GM21381 (cell line): Measurements from ENCODE around the gene CERS4.
"Not testable (repeated sequence)": the region's sequence is repeated elsewhere in the genome, so short reads cannot be mapped to it uniquely, and the experiment has no call there.

Source experiments
- ATAC-seq: cut with Tn5 transposase; IDR thresholded peaks from one replicate; pipeline ENCODE4 v1.9.1; 2021; ENCODE audit warnings: mild to moderate bottlenecking, moderate library complexity; ENCODE audit not compliant: unreplicated experiment

The CERS4 gene

GRCh38 chr19:8208922-8209461 is at the start of gene CERS4:
Gene CERS4, plus strand, starts transcription at chr19:8209370. Its CDS starts 41,707 bp downstream, at chr19:8251077.
- ATAC-seq: peak; percentile 56

- no peak for ATAC-seq
These were observed 48.0 kb upstream of the CERS4 start for GRCh38 chr19:8161135-8161646.

- no peak for ATAC-seq
These were observed 45.4 kb upstream of the CERS4 start for GRCh38 chr19:8163759-8164158.

GRCh38 chr19:8167985-8168384 is 41.2 kb upstream of the CERS4 start:
- ATAC-seq: no peak

GRCh38 chr19:8168537-8168936 is 40.6 kb upstream of the CERS4 start:
- no peak for ATAC-seq

- no peak for ATAC-seq
These were observed 34.5 kb upstream of the CERS4 start for GRCh38 chr19:8174706-8175105.

GRCh38 chr19:8180018-8180417 is 29.2 kb upstream of the CERS4 start:
- ATAC-seq: no peak

GRCh38 chr19:8184274-8184673 is 24.9 kb upstream of the CERS4 start:
- no peak for ATAC-seq

- ATAC-seq: no peak
These were observed 23.7 kb upstream of the CERS4 start for GRCh38 chr19:8185343-8186068.

GRCh38 chr19:8192221-8192820 is 16.8 kb upstream of the CERS4 start:
- ATAC-seq: no peak

GRCh38 chr19:8194528-8195267 is 14.5 kb upstream of the CERS4 start:
- no peak for ATAC-seq

- no peak for ATAC-seq
These were observed 12.8 kb upstream of the CERS4 start for GRCh38 chr19:8196271-8196927.

- ATAC-seq: not testable (repeated sequence)
These were observed 5.7 kb upstream of the CERS4 start for GRCh38 chr19:8203288-8204120.

- no peak for ATAC-seq
These were observed 4.2 kb upstream of the CERS4 start for GRCh38 chr19:8204961-8205360.

GRCh38 chr19:8206147-8207087 is 2.8 kb upstream of the CERS4 start:
- no peak for ATAC-seq

- ATAC-seq: not testable (repeated sequence)
These were observed 1.8 kb upstream of the CERS4 start for GRCh38 chr19:8207326-8207725.

GRCh38 chr19:8208119-8208921 is 850 bp upstream of the CERS4 start:
- peak; percentile 18 for ATAC-seq
